GM12878 (cell line): ENCODE data around the gene SPRY1. TPM values are rescaled to one million over a fixed set of nuclear protein-coding genes. Genes with fewer than 3 reads are reported as not detected.

Experiments used
- CBX3 ChIP-seq: fragments of 200-600 bp; sonication (generic); IDR thresholded peaks from 2 replicates; pipeline ENCODE4 v1.6.1; 2016; ENCODE audit warnings: low read depth, borderline replicate concordance
- E2F8 ChIP-seq: fragments of 450-650 bp; IDR thresholded peaks from 2 replicates; pipeline ENCODE4 v1.6.1; 2018; ENCODE audit warnings: mild to moderate bottlenecking, low read depth, moderate library complexity; ENCODE audit not compliant: partially characterized antibody
- HSF1 ChIP-seq: fragments of 150-350 bp; IDR thresholded peaks from 2 replicates; pipeline ENCODE4 v1.6.1; 2014; ENCODE audit warnings: mild to moderate bottlenecking, low read depth, low read length
- JUNB ChIP-seq: IDR thresholded peaks from 2 replicates; pipeline ENCODE4 v1.6.1; 2016; ENCODE audit warnings: antibody characterized with exemption, mild to moderate bottlenecking
- MAX ChIP-seq: IDR thresholded peaks from 2 replicates; pipeline ENCODE4 v1.6.1; 2012; ENCODE audit warnings: low read depth, low read length, improper control_type of control experiment
- PAX5 ChIP-seq: IDR thresholded peaks from 2 replicates; pipeline ENCODE4 v1.6.1; 2011; ENCODE audit warnings: low read depth, low read length, borderline replicate concordance
- RAD21 ChIP-seq: IDR thresholded peaks from 2 replicates; pipeline ENCODE4 v1.6.1; 2011; ENCODE audit warnings: mild to moderate bottlenecking, low read depth, low read length, moderate library complexity; ENCODE audit not compliant: insufficient read depth
- RBBP5 ChIP-seq: fragments of 200-600 bp; sonication (generic); conservative IDR thresholded peaks from 2 replicates; pipeline ENCODE4 v1.6.1; 2016
- RCOR1 ChIP-seq: conservative IDR thresholded peaks from 2 replicates; pipeline ENCODE4 v1.6.1; 2012; ENCODE audit warnings: low read depth, low read length, improper control_type of control experiment
- RUNX3 ChIP-seq: IDR thresholded peaks from 2 replicates; pipeline ENCODE4 v1.6.1; 2012; ENCODE audit warnings: low read length, inconsistent platforms
- SMAD1 ChIP-seq: fragments of 450-650 bp; IDR thresholded peaks from 2 replicates; pipeline ENCODE4 v1.6.1; 2018; ENCODE audit warnings: mild to moderate bottlenecking, low read depth; ENCODE audit not compliant: partially characterized antibody
- USF2 ChIP-seq: IDR thresholded peaks from 2 replicates; pipeline ENCODE4 v1.6.1; 2011; ENCODE audit warnings: low read depth, low read length, improper control_type of control experiment, borderline replicate concordance
- ZBED1 ChIP-seq: IDR thresholded peaks from 2 replicates; pipeline ENCODE4 v1.6.1; 2016; ENCODE audit warnings: borderline replicate concordance
- ZNF622 ChIP-seq: fragments of 450-650 bp; IDR thresholded peaks from 2 replicates; pipeline ENCODE4 v1.6.1; 2017; ENCODE audit warnings: mild to moderate bottlenecking, inconsistent platforms
- polyA plus RNA-seq, 11 experiments: library from polyadenylated mRNA; depleted of rRNA in 4 of 11; unstranded in 6 of 11; stranded (reverse) in 5 of 11; fragments of >200 nt; fragmentation: Nextera tagmentation in 4 of 11; fragmentation: Illumina TruSeq in 1 of 11; extraction: Ambion mirVana in 4 of 11; extraction: Trizol in 1 of 11; gene quantifications; 1 replicate in 1 of 11; 2 replicates in 10 of 11; pipeline versions ENCODE4 v1.2.1 to v1.2.3, GENCODE V29; 2011 to 2016; ENCODE audit warnings: inconsistent platforms in 2 of 11, missing spikeins in 2 of 11, low read depth in 1 of 11
- total RNA-seq, 4 experiments: library from RNA; depleted of rRNA in 3 of 4; stranded (reverse); fragments of >200 nt in 3 of 4; fragmentation: Illumina TruSeq in 1 of 4; extraction: Trizol in 1 of 4; gene quantifications; 2 replicates each; pipeline versions ENCODE4 v1.2.1 to v1.2.3, GENCODE V29; 2013 to 2021
- TF ChIP-seq, protein P1 (sequence below): fragments of 450-650 bp; IDR thresholded peaks from 2 replicates; pipeline ENCODE4 v1.6.1; 2016; ENCODE audit warnings: mild to moderate bottlenecking
- TF ChIP-seq, protein P2 (sequence below): IDR thresholded peaks from 2 replicates; pipeline ENCODE4 v1.6.1; 2012; ENCODE audit warnings: mild to moderate bottlenecking, low read depth, low read length
- TF ChIP-seq, protein P3 (sequence below): fragments of 450-650 bp; IDR thresholded peaks from 2 replicates; pipeline ENCODE4 v1.6.1; 2017; ENCODE audit warnings: antibody characterized with exemption, mild to moderate bottlenecking, moderate library complexity

The SPRY1 gene
- total and polyA plus RNA-seq, 10 of the 15 experiments (the other 5 are each of a cell fraction or from before 2014, with no cell fraction given) = 0.05 to 5.7 (median 0.23) TPM; not detected in 2

- TF ChIP-seq SMAD1 (no peak), PAX5 (0 out of 2 replicates have a peak, but pooled peaks have one; percentile 36), HSF1 (no peak), CBX3 (no peak), JUNB (no peak; the same call in 1 of the 2 replicates), RAD21 (no peak), RBBP5 (no peak), RUNX3 (peak; percentile 96), E2F8 (no peak), USF2 (no peak), ZNF622 (no peak), ZBED1 (no peak), MAX (no peak), RCOR1 (no peak)
- TF ChIP-seq, protein P1, sequence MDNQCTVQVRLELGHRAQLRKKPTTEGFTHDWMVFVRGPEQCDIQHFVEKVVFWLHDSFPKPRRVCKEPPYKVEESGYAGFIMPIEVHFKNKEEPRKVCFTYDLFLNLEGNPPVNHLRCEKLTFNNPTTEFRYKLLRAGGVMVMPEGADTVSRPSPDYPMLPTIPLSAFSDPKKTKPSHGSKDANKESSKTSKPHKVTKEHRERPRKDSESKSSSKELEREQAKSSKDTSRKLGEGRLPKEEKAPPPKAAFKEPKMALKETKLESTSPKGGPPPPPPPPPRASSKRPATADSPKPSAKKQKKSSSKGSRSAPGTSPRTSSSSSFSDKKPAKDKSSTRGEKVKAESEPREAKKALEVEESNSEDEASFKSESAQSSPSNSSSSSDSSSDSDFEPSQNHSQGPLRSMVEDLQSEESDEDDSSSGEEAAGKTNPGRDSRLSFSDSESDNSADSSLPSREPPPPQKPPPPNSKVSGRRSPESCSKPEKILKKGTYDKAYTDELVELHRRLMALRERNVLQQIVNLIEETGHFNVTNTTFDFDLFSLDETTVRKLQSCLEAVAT = peak; percentile 79; the same call in 1 of the 2 replicates
- TF ChIP-seq, protein P2, sequence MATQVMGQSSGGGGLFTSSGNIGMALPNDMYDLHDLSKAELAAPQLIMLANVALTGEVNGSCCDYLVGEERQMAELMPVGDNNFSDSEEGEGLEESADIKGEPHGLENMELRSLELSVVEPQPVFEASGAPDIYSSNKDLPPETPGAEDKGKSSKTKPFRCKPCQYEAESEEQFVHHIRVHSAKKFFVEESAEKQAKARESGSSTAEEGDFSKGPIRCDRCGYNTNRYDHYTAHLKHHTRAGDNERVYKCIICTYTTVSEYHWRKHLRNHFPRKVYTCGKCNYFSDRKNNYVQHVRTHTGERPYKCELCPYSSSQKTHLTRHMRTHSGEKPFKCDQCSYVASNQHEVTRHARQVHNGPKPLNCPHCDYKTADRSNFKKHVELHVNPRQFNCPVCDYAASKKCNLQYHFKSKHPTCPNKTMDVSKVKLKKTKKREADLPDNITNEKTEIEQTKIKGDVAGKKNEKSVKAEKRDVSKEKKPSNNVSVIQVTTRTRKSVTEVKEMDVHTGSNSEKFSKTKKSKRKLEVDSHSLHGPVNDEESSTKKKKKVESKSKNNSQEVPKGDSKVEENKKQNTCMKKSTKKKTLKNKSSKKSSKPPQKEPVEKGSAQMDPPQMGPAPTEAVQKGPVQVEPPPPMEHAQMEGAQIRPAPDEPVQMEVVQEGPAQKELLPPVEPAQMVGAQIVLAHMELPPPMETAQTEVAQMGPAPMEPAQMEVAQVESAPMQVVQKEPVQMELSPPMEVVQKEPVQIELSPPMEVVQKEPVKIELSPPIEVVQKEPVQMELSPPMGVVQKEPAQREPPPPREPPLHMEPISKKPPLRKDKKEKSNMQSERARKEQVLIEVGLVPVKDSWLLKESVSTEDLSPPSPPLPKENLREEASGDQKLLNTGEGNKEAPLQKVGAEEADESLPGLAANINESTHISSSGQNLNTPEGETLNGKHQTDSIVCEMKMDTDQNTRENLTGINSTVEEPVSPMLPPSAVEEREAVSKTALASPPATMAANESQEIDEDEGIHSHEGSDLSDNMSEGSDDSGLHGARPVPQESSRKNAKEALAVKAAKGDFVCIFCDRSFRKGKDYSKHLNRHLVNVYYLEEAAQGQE = no peak
- TF ChIP-seq, protein P3, sequence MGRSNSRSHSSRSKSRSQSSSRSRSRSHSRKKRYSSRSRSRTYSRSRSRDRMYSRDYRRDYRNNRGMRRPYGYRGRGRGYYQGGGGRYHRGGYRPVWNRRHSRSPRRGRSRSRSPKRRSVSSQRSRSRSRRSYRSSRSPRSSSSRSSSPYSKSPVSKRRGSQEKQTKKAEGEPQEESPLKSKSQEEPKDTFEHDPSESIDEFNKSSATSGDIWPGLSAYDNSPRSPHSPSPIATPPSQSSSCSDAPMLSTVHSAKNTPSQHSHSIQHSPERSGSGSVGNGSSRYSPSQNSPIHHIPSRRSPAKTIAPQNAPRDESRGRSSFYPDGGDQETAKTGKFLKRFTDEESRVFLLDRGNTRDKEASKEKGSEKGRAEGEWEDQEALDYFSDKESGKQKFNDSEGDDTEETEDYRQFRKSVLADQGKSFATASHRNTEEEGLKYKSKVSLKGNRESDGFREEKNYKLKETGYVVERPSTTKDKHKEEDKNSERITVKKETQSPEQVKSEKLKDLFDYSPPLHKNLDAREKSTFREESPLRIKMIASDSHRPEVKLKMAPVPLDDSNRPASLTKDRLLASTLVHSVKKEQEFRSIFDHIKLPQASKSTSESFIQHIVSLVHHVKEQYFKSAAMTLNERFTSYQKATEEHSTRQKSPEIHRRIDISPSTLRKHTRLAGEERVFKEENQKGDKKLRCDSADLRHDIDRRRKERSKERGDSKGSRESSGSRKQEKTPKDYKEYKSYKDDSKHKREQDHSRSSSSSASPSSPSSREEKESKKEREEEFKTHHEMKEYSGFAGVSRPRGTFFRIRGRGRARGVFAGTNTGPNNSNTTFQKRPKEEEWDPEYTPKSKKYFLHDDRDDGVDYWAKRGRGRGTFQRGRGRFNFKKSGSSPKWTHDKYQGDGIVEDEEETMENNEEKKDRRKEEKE = no peak
Measured at GRCh38 chr4:123449780-123450179, 53.2 kb downstream of the SPRY1 start (continued).
